ENCODE measurements around the gene KCNJ8.

GRCh38 chr12:21776175-21776574 is 1.7 kb upstream of the KCNJ8 start:
- TF ChIP-seq, protein P1, sequence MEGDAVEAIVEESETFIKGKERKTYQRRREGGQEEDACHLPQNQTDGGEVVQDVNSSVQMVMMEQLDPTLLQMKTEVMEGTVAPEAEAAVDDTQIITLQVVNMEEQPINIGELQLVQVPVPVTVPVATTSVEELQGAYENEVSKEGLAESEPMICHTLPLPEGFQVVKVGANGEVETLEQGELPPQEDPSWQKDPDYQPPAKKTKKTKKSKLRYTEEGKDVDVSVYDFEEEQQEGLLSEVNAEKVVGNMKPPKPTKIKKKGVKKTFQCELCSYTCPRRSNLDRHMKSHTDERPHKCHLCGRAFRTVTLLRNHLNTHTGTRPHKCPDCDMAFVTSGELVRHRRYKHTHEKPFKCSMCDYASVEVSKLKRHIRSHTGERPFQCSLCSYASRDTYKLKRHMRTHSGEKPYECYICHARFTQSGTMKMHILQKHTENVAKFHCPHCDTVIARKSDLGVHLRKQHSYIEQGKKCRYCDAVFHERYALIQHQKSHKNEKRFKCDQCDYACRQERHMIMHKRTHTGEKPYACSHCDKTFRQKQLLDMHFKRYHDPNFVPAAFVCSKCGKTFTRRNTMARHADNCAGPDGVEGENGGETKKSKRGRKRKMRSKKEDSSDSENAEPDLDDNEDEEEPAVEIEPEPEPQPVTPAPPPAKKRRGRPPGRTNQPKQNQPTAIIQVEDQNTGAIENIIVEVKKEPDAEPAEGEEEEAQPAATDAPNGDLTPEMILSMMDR (conservative IDR thresholded peaks at IDR 0.05 in 1 of 2, IDR thresholded peaks at IDR 0.05 in 1 of 2; ENCODE audit: extremely low read depth in 1 of 2, insufficient read depth in 1 of 2, low read depth in 1 of 2, low read length in 2 of 2): no peak
- TF ChIP-seq EZH2 (IDR thresholded peaks at IDR 0.05; ENCODE audit: borderline replicate concordance, low read length): no peak
